Epithelial cell of proximal tubule (primary cell): ENCODE data around the gene TNFSF13. TPM values are rescaled to one million over a fixed set of nuclear protein-coding genes. Genes with fewer than 3 reads are reported as not detected.

Experiments
- DNase-seq: peaks from one replicate; pipeline ENCODE4 v3.0.0-alpha.2; 2011; ENCODE audit warnings: low read depth
- H3K4me3 ChIP-seq: 2 replicates; pipeline ENCODE4 v1.5.1; 2011; ENCODE audit warnings: low read depth, mild to moderate bottlenecking, low read length
- total RNA-seq: library from RNA; depleted of rRNA; stranded (reverse); fragments of >200 nt; gene quantifications from 2 replicates; pipeline ENCODE4 v1.2.3, GENCODE V29; 2015
- TF ChIP-seq, protein P1 (sequence below): conservative IDR thresholded peaks from 2 replicates; pipeline ENCODE4 v1.5.1; 2012; ENCODE audit warnings: low read depth, mild to moderate bottlenecking, low read length

The TNFSF13 gene
- total RNA-seq, 1 donor from 2014 or later, result 5.2 TPM

DNA sequence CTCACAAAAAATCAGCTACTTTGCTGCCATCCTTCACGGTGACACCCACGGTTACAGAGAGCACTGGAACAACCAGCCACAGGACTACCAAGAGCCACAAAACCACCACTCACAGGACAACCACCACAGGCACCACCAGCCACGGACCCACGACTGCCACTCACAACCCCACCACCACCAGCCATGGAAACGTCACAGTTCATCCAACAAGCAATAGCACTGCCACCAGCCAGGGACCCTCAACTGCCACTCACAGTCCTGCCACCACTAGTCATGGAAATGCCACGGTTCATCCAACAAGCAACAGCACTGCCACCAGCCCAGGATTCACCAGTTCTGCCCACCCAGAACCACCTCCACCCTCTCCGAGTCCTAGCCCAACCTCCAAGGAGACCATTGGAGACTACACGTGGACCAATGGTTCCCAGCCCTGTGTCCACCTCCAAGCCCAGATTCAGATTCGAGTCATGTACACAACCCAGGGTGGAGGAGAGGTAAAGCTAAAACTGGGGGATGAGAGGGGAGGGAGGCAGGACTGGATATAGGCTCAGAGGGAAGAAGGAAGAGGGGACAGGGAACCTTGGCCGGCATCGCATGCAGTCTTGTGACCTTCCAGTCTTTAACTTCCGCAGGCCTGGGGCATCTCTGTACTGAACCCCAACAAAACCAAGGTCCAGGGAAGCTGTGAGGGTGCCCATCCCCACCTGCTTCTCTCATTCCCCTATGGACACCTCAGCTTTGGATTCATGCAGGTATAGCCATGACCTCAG lies 21.5 kb downstream of the TNFSF13 start:
- TF ChIP-seq, protein P1, sequence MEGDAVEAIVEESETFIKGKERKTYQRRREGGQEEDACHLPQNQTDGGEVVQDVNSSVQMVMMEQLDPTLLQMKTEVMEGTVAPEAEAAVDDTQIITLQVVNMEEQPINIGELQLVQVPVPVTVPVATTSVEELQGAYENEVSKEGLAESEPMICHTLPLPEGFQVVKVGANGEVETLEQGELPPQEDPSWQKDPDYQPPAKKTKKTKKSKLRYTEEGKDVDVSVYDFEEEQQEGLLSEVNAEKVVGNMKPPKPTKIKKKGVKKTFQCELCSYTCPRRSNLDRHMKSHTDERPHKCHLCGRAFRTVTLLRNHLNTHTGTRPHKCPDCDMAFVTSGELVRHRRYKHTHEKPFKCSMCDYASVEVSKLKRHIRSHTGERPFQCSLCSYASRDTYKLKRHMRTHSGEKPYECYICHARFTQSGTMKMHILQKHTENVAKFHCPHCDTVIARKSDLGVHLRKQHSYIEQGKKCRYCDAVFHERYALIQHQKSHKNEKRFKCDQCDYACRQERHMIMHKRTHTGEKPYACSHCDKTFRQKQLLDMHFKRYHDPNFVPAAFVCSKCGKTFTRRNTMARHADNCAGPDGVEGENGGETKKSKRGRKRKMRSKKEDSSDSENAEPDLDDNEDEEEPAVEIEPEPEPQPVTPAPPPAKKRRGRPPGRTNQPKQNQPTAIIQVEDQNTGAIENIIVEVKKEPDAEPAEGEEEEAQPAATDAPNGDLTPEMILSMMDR, result no peak
- peak overlapping the region; percentile 43 for H3K4me3 ChIP-seq
- no peak for DNase-seq

- TF ChIP-seq, protein P1, result no peak
- no peak overlapping the region for H3K4me3 ChIP-seq
Observed at GRCh38 chr17:7580604-7581575, 22.3 kb downstream of the TNFSF13 start.

GRCh38 chr17:7582396-7583252 lies 24.1 kb downstream of the TNFSF13 start:
- no peak for DNase-seq
- TF ChIP-seq, protein P1, result no peak
- peak overlapping the region; percentile 63 for H3K4me3 ChIP-seq

More at GRCh38 chr17:7580604-7581575, 22.3 kb downstream of the TNFSF13 start:
- no peak for DNase-seq

GRCh38 chr17:7583253-7584109 lies 24.9 kb downstream of the TNFSF13 start, which contains the start of gene MPDU1:
MPDU1 (plus strand) TSS chr17:7583852; CDS start chr17:7583863, 11 bp downstream.
- H3K4me3 ChIP-seq, result peak within 1 kb of the TSS; percentile 63
- TF ChIP-seq, protein P1, result peak; percentile 3
- peak; percentile 74 for DNase-seq

DNA sequence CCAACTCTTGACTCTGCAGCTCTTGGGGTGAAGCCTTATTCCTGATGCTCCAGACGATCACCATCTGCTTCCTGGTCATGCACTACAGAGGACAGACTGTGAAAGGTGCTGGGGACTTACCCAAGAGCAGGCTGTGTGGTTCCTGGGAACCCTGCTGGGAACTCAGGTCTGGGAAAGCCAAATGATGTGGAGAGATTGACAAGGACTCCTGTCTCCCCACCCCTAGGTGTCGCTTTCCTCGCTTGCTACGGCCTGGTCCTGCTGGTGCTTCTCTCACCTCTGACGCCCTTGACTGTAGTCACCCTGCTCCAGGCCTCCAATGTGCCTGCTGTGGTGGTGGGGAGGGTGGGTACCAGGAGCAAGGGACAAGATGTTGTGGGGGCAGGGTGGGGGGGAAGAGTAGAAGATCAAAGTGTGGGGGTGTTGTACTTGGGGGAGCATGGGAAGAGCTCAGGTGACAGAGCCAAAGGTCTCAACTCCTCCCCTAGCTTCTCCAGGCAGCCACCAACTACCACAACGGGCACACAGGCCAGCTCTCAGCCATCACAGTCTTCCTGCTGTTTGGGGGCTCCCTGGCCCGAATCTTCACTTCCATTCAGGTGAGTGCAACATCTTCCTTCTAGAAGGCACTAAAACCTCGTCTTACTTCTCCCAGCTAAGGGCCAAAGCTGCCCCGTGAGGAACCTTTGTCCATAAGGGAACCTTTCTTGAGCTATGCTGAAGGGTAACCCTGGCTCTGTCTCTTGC lies 28.3 kb downstream of the TNFSF13 start:
- TF ChIP-seq, protein P1, result peak; percentile 44
- DNase-seq, result no peak
- H3K4me3 ChIP-seq, result no peak overlapping the region
